ENCODE results near the gene NDUFV1. TPM values are rescaled to one million over a fixed set of nuclear protein-coding genes. Genes with fewer than 3 reads are reported as not detected.
"Not testable (repeated sequence)": the region's sequence is repeated elsewhere in the genome, so short reads cannot be mapped to it uniquely, and the experiment has no call there.

The NDUFV1 gene
- total and polyA plus RNA-seq, 5 donors = 375 to 462 (median 431) TPM

DNA sequence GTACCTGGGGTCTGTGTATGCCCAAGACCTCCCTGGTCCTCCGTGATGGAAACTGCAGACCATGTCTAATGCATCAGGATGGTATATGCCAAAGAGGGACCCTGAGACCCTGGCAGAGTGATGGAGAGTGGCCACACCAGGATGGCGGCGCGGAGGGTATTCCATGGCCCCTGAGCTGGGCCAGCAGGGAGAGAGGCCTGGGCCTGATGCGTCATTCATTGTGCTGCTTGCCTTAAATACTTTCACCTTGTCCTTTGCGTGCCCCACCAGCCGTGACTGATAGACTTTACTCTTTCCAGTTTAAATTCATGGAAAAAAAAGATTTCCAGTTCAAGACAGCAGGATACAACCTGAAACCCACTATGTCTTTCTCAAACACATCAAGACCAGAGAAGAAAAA is 5.6 kb upstream of the NDUFV1 start:
- ATAC-seq (no peak), DNase-seq (no peak)
- Histone ChIP-seq H3K27ac (ENCODE audit: low read length) (no peak overlapping the region), H3K4me3 (ENCODE audit: low read length) (no peak overlapping the region), H3K9me3 (ENCODE audit: control insufficient read depth, low read length) (no peaks in the 10 kb centered on the region), H3K27me3 (ENCODE audit: control insufficient read depth, insufficient read depth) (no peaks in the 10 kb centered on the region), H3K4me1 (ENCODE audit: control insufficient read depth, insufficient read depth, low read length) (no peaks in the 10 kb centered on the region)
- intact Hi-C loops (cut with DNase I) = no loop called here
- 92% methylated on average over 7 of the region's 7 CpGs for WGBS

- H3K9me3 ChIP-seq (ENCODE audit: control insufficient read depth, low read length); ATAC-seq; H3K27ac ChIP-seq (ENCODE audit: low read length); DNase-seq; H3K4me1 ChIP-seq (ENCODE audit: control insufficient read depth, insufficient read depth, low read length); H3K27me3 ChIP-seq (ENCODE audit: control insufficient read depth, insufficient read depth); intact Hi-C loops (cut with DNase I); H3K4me3 ChIP-seq (ENCODE audit: low read length): not testable (repeated sequence)
- 59% methylated on average over 2 of the region's 4 CpGs for whole genome bisulfite sequencing
Observed at GRCh38 chr11:67604119-67604518, 2.6 kb upstream of the NDUFV1 start.

DNA sequence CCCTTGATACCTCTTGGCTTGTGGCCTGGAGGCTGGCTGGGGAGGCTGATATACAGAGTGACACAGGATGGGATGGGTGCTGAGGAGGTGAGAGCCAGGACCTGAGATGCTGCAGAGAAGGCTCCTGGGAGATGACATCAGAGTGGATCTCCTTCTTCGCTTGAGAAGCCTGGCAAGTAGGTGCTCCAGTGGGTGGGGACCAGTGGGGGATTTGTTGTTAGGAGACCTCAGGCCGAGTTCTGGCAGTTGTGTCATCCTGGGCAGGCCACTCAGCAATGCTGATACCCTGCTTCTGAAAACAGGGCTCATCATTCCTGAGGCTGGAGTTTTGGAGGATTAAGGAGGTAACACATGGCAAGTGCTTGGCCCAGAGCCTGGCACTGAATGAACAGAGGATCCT is 1.9 kb upstream of the NDUFV1 start:
- H3K4me1 ChIP-seq (ENCODE audit: control insufficient read depth, insufficient read depth, low read length) = no peaks in the 10 kb centered on the region
- no peaks in the 10 kb centered on the region for H3K27me3 ChIP-seq (ENCODE audit: control insufficient read depth, insufficient read depth)
- ATAC-seq = no peak
- DNase-seq = no peak
- H3K27ac ChIP-seq (ENCODE audit: low read length) = no peak overlapping the region
- no peaks in the 10 kb centered on the region for H3K9me3 ChIP-seq (ENCODE audit: control insufficient read depth, low read length)
- 83% methylated on average over 2 of the region's 2 CpGs for WGBS
- intact Hi-C loops (cut with DNase I) = no loop called here
- no peak overlapping the region for H3K4me3 ChIP-seq (ENCODE audit: low read length)

DNA sequence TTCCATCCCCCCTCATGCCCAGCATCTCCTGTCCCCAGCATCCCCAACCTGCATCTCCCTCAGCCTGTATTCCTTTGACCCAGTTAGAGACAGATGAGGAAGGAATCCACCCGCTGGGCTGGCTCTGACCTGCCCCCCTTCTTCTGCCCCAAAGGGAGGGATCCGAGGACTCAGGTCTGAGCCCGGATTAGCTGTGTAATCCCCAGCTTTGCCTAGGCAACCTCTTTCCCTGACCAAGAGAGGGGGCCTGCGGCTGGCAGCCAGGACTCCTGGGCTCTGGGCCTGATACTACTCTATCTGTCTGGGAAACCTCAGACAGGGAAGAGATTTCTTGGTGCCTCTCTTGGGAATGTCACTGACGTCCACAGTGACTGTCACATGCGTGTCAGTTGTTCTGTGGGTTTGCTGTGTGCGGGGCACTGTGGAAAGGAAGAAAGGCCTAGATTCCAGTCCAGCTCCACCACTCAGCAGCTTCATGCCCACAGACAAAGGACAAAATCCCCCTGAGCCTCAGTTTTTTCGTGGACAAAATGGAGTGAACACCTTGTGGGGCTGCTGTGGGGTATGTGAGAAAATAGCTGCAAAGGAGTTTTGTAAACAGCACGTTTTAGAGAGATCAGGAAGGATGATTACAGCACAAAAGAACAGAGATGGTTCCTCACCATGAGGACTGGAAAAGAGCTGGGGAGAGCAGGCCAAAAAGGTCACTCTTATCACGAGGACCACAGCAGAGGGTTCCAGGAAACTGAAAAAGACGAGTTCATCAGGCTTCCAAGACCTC is 1.3 kb upstream of the NDUFV1 start:
- Histone ChIP-seq H3K9me3 (ENCODE audit: control insufficient read depth, low read length) (no peaks in the 10 kb centered on the region), H3K27ac (ENCODE audit: low read length) (peak overlapping the region; percentile 19), H3K4me1 (ENCODE audit: control insufficient read depth, insufficient read depth, low read length) (no peaks in the 10 kb centered on the region), H3K27me3 (ENCODE audit: control insufficient read depth, insufficient read depth) (no peaks in the 10 kb centered on the region), H3K4me3 (ENCODE audit: low read length) (no peak overlapping the region)
- 58% methylated on average over 11 of the region's 11 CpGs for WGBS
- intact Hi-C loops (cut with DNase I) = no loop called here
- peak in 1 of 3 donors; percentile 18 for DNase-seq
- no peak for ATAC-seq

DNA sequence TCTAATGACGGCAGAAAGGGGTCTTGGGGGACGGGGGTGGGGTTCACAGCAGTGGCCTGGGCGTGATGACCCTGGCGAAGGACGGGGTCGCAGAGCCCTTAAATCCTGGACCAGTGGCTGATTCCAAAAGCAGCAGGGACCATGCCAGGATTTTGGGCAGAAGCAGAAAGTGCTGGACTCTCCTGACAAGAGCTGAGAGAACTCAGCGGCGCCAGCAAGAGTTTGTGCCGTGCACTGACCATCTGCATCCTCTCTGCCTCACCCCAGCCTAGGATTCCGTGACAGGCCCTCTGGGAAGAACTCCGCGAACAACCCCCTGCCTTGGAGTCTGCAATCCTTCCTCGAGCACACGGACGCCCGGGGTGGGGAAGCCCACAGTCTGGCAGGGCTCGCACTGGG is 644 bp upstream of the NDUFV1 start:
- no peaks in the 10 kb centered on the region for H3K4me1 ChIP-seq (ENCODE audit: control insufficient read depth, insufficient read depth, low read length)
- H3K27me3 ChIP-seq (ENCODE audit: control insufficient read depth, insufficient read depth) = no peaks in the 10 kb centered on the region
- intact Hi-C loops (cut with DNase I) = no loop called here
- peak overlapping the region; percentile 32 for H3K27ac ChIP-seq (ENCODE audit: low read length)
- peak overlapping the region; percentile 37 for H3K4me3 ChIP-seq (ENCODE audit: low read length)
- ATAC-seq = peak; percentile 29 to 42
- no peaks in the 10 kb centered on the region for H3K9me3 ChIP-seq (ENCODE audit: control insufficient read depth, low read length)
- peak; percentile 30 to 68 (median 66) for DNase-seq
- WGBS = 28% methylated on average over 17 of the region's 17 CpGs

DNA sequence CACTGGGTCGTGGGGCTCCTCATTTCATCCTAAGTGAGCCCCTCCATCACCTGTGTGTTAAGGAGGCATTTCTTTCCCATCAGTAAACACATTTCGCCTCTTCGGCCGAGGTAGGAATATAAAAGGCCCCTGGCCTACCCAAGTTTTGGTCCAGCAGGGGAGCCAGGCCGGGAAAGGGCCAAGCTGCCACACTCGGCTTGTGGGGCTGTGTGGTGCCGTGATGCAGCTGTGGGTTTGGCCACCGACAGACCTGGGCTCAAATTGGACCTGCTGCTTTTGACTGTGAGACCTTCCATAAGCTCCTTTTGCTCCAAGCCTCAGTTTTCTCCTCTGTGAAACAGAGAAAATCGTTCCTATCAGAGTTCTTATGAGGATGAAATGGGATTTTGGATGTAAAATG is 771 bp downstream of the NDUFV1 start:
- H3K4me3 ChIP-seq (ENCODE audit: low read length) = peak overlapping the region; percentile 67
- H3K27me3 ChIP-seq (ENCODE audit: control insufficient read depth, insufficient read depth) = no peaks in the 10 kb centered on the region
- peak overlapping the region; percentile 51 for H3K27ac ChIP-seq (ENCODE audit: low read length)
- H3K4me1 ChIP-seq (ENCODE audit: control insufficient read depth, insufficient read depth, low read length) = no peaks in the 10 kb centered on the region
- WGBS = 49% methylated on average over 9 of the region's 9 CpGs
- no peak for ATAC-seq
- DNase-seq = peak in 1 of 3 donors; percentile 54
- intact Hi-C loops (cut with DNase I) = no loop called here
- no peaks in the 10 kb centered on the region for H3K9me3 ChIP-seq (ENCODE audit: control insufficient read depth, low read length)

- no peaks in the 10 kb centered on the region for H3K4me1 ChIP-seq (ENCODE audit: control insufficient read depth, insufficient read depth, low read length)
- no peak overlapping the region for H3K27ac ChIP-seq (ENCODE audit: low read length)
- no peaks in the 10 kb centered on the region for H3K27me3 ChIP-seq (ENCODE audit: control insufficient read depth, insufficient read depth)
- H3K4me3 ChIP-seq (ENCODE audit: low read length) = no peak overlapping the region
- ATAC-seq (no peak), DNase-seq (peak; percentile 13 to 55 (median 50))
- H3K9me3 ChIP-seq (ENCODE audit: control insufficient read depth, low read length) = no peaks in the 10 kb centered on the region
- 95% methylated on average over 8 of the region's 8 CpGs for WGBS
- intact Hi-C loops (cut with DNase I) = no loop called here
Observed at GRCh38 chr11:67608486-67608885, 1.8 kb downstream of the NDUFV1 start.

- Histone ChIP-seq H3K4me3 (ENCODE audit: low read length) (no peak overlapping the region), H3K27me3 (ENCODE audit: control insufficient read depth, insufficient read depth) (no peaks in the 10 kb centered on the region), H3K4me1 (ENCODE audit: control insufficient read depth, insufficient read depth, low read length) (no peaks in the 10 kb centered on the region), H3K9me3 (ENCODE audit: control insufficient read depth, low read length) (no peaks in the 10 kb centered on the region), H3K27ac (ENCODE audit: low read length) (no peak overlapping the region)
- intact Hi-C loops (cut with DNase I) = no loop called here
- WGBS = 89% methylated on average over 10 of the region's 10 CpGs
- ATAC-seq (no peak), DNase-seq (peak in 1 of 3 donors; percentile 14)
Observed at GRCh38 chr11:67609316-67609715, 2.6 kb downstream of the NDUFV1 start.

DNA sequence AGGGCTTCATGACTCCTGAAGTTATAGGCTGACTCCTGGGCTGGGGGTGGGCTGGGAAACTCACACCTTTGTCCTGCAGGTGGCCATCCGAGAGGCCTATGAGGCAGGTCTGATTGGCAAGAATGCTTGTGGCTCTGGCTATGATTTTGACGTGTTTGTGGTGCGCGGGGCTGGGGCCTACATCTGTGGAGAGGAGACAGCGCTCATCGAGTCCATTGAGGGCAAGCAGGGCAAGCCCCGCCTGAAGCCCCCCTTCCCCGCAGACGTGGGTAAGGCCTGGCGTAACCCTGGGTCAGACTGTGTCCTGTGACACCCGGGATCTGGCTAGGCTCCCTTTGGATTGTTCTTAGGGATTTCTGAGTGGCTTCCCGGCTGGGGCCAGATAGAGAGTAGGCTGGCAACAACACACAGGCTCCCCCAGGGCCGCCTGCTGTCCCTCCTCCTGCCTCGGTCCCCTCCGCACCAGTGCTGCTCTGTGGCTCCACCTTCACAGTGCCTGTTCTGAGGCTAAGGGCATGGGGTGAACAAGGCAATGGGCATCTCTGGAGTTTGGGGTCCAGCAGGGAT is 3.6 kb downstream of the NDUFV1 start:
- H3K27ac ChIP-seq (ENCODE audit: low read length) = no peak overlapping the region
- no peaks in the 10 kb centered on the region for H3K4me1 ChIP-seq (ENCODE audit: control insufficient read depth, insufficient read depth, low read length)
- intact Hi-C loops (cut with DNase I) = no loop called here
- no peak for ATAC-seq
- H3K4me3 ChIP-seq (ENCODE audit: low read length) = no peak overlapping the region
- WGBS = 85% methylated on average over 15 of the region's 15 CpGs
- no peaks in the 10 kb centered on the region for H3K27me3 ChIP-seq (ENCODE audit: control insufficient read depth, insufficient read depth)
- no peaks in the 10 kb centered on the region for H3K9me3 ChIP-seq (ENCODE audit: control insufficient read depth, low read length)
- no peak for DNase-seq

DNA sequence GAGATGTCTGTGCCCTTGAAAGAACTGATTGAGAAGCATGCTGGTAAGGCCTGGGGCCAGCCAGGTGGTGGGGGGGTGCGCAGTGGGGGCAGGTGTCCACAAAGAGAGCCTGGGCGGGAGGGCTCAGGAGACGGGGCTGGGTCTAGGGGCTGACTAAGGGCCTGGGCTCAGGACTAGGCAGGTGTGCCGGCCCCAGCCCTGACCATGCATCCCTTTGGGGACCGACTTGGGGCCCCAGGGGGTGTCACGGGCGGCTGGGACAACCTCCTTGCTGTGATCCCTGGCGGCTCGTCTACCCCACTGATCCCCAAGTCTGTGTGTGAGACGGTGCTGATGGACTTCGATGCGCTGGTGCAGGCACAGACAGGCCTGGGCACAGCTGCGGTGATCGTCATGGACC is 4.4 kb downstream of the NDUFV1 start:
- H3K27ac ChIP-seq (ENCODE audit: low read length) = no peak overlapping the region
- no peak for ATAC-seq
- no peaks in the 10 kb centered on the region for H3K27me3 ChIP-seq (ENCODE audit: control insufficient read depth, insufficient read depth)
- H3K4me1 ChIP-seq (ENCODE audit: control insufficient read depth, insufficient read depth, low read length) = no peaks in the 10 kb centered on the region
- H3K4me3 ChIP-seq (ENCODE audit: low read length) = no peak overlapping the region
- no peaks in the 10 kb centered on the region for H3K9me3 ChIP-seq (ENCODE audit: control insufficient read depth, low read length)
- 96% methylated on average over 14 of the region's 14 CpGs for WGBS
- intact Hi-C loops (cut with DNase I) = no loop called here
- DNase-seq = peak in 2 of 3 donors; percentile 47 to 55

DNA sequence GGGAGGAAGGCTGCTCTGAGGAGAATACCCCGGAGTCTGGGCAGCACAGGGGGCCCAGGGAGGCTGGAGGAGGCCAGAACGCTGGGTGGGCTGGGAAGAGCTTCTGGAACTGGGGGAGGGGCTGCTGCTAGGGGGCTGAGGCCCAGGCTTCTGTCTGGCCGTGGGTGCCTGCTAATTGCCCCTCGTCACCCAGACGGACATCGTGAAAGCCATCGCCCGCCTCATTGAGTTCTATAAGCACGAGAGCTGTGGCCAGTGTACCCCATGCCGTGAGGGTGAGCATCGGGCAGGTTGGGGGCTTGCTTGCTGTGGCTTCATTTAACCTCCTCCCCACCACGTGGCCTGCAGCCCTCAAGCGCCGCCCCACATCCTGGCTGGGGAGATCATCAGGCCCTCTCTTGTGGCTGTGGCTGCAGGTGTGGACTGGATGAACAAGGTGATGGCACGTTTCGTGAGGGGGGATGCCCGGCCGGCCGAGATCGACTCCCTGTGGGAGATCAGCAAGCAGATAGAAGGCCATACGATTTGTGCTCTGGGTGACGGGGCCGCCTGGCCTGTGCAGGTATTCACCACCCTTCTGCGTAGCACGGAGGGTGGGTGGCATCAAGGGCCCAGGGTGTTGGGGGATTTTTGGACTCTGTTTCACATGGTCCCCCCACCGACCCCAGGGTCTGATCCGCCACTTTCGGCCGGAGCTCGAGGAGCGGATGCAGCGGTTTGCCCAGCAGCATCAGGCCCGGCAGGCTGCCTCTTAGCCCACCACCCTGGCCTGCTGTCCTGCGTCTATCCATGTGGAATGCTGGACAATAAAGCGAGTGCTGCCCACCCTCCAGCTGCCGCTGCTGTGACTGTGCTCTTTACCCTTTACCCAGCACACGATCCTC is 5.2 kb downstream of the NDUFV1 start:
- 89% methylated on average over 37 of the region's 37 CpGs for WGBS
- Histone ChIP-seq H3K4me1 (ENCODE audit: control insufficient read depth, insufficient read depth, low read length) (no peaks in the 10 kb centered on the region), H3K9me3 (ENCODE audit: control insufficient read depth, low read length) (no peaks in the 10 kb centered on the region), H3K27ac (ENCODE audit: low read length) (no peak overlapping the region), H3K4me3 (ENCODE audit: low read length) (no peak overlapping the region), H3K27me3 (ENCODE audit: control insufficient read depth, insufficient read depth) (no peaks in the 10 kb centered on the region)
- no peak for ATAC-seq
- intact Hi-C loops (cut with DNase I) = no loop called here
- DNase-seq = peak in 2 of 3 donors; percentile 50 to 59

Measured in right cardiac atrium (tissue), 5 donors.